ENCODE results near the gene PRRC2B.

- no peak for TF ChIP-seq CTCF (IDR thresholded peaks at IDR 0.05)
- no peak for TF ChIP-seq POLR2AphosphoS5 (IDR thresholded peaks at IDR 0.05; ENCODE audit: low read depth, low read length)
- no peak for TF ChIP-seq SIN3A (IDR thresholded peaks at IDR 0.05; ENCODE audit: borderline replicate concordance, insufficient read depth, low read depth, low read length)
- TF ChIP-seq REST (IDR thresholded peaks at IDR 0.05; ENCODE audit: insufficient read depth in 1 of 2, low read depth in 2 of 2, low read length in 1 of 2): no peak
Observed at GRCh38 chr9:131400627-131401026, 6.7 kb downstream of the PRRC2B start.

All from Panc1 (cell line).